AG08395 (cell line): ENCODE measurements around the gene NAP1L4.

Experiments
- DNase-seq: peaks from one replicate; pipeline ENCODE4 v3.0.0; 2012; ENCODE audit warnings: mixed read lengths, low spot score

Gene NAP1L4

DNA sequence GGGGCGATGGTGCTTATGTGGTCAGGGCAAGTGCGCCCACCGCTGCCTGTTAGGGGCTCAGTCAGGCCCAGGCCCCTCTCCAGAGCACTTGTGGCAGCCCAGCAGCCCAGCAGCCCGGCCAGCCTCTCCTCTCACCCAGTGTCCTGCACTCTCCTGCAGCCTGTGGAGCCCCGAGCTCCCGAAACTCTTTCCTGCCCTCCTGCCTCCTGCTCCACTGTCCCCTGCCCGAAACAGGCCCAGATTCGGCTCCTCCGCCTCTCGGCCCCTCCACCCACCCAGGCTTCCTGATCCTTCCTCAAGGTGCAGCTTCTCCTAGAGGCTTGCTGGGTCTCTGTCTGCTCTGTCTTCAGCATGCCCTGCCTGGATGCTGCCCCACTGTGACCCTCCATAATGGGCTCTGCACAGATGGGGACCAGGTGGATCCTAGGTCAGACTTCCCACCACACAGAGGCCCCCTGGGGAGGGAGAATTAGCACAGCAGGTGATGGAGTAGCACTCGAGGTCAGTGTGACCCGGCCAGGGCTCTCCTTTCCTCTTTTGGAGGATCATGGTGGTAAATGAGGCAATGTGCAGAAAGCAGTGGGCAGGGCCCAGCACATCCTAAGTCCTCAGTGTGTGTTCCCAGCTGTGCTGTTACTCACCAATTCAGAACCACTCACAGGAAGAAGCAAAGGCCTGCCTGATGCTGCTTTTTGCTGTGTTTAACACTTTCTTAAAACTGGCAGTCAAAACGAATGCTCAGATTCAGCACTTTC, 18.6 kb upstream of the NAP1L4 start:
- no peak for DNase-seq

DNA sequence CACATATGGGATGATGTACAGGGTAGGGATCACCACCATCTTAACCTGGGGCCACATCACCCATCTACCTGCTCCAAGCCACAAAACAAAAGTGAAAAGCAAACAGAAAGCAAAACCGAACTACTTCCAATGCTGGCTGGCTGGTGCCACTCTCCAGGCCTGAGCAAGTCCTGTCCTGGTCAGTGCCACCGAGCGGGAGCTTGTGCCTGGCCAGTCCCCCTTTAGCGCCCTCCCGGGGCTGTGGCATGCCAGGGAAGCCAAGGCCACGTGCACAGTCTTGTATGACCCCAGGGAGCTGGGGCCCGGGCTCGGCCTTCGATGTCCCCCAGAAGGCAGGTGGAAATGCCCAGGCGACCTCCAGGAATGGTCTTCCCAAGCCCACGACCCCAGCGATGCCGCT, 17.9 kb upstream of the NAP1L4 start:
- DNase-seq = no peak

DNA sequence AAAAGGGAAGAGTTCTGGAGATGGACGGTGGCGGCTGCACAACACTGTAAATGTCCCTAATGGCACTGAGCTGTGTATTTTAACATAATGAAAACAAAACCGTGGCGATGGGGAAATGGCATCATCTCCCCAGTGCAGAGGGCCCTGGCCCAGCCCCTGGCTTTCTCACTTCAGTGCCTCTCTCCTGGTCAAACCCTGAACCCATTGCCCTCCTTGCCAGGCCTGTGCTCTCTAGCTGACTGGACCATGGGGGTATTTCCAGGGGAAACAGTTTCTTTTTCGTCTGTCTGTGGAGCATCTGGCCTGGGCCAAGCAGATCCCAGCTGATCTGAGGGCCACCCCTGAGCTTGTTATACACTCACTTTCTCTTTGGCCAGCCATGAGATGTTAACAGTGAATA, 17.4 kb upstream of the NAP1L4 start:
- no peak for DNase-seq

DNA sequence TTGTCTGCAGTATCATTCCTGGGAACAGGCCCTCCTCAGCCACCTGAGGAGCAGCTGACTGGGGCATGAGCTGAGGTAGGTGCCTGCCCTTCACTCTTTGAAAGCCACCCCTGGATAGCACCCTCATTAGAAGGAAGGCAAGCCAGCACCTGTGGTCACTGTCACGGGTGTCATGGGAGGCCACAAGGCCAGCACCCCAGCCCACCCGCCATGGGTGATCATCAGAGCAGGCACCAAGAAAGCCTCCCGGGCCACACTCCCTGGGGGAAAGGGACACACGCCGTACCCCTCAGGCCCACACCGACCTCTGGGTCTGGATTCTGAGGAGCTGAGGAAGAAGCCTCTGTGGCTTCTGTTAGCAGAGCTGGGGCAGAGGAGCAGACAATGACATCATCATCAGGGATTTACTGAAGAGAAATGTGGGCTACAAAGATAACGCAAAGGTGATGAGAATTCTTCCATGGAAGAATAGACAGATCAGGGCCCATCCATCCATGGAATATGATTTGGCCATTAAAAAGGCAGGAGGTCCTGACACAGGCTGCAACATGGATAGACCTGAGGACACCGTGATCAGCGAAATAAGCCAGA, 16.7 kb upstream of the NAP1L4 start:
- DNase-seq = no peak

DNA sequence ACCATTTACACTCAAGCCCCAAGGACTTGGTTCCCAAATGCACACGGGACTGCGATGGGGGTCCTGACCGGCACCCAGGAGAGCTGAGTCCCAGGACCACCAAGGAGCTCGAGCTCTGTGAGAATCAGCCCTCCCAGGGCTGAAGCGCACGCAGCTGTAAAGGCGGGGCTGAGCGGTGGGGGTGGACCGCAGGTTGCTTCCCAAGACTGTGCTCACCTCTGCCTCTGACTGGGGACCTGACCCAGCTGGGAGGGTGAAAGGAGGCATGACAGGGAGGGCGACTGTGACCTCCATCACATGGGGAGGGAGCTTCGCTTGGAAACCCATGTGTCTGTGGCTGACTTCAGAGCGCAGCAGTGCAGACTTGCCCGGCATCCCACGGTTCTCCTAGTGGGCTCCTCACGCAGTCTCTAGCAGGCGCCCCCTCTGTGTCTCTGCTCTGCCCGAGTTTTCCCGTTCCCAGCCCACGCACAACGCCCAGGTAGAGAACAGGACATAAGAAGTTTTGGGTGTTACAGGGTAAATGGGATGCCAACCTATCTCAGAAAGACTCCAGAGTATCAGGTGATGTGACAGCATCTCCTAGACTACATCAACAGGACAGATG, 15.4 kb upstream of the NAP1L4 start:
- no peak for DNase-seq

DNA sequence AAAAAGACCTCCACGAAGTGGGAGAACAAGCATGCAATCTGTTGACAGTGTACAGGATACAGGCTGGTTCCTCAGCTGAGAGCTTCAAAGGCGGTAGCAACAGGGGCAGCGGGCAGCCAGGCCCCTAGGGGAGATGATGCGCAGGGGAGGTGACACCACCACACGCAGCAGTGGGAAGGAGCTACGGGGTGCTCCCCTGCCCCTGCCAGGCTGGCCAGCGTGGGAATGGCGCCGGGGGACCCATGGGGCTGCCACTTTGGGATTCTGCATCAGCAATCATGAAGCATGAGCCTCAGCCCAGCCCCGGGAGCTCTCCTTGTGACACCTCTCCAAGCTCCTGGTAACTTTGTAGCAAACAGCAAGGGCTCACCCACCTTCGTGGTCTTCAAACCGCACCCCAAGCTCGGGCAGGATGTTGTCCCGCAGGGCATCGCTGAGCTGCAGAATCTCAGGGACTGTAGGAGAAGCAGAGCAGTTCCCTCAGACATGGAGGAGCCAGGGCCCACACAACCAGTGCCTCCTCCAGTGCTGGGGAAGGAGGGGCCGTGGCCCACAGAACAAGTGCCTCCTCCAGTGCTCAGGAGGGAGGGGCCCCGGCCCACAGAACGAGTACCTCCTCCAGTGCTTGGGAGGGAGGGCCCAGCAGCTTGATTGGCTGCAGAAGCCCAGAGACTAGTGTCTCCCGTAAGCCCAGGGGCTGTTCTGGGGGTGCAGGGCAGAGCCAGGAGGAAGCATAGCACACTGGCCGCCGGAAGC, 14.6 kb upstream of the NAP1L4 start:
- no peak for DNase-seq

DNA sequence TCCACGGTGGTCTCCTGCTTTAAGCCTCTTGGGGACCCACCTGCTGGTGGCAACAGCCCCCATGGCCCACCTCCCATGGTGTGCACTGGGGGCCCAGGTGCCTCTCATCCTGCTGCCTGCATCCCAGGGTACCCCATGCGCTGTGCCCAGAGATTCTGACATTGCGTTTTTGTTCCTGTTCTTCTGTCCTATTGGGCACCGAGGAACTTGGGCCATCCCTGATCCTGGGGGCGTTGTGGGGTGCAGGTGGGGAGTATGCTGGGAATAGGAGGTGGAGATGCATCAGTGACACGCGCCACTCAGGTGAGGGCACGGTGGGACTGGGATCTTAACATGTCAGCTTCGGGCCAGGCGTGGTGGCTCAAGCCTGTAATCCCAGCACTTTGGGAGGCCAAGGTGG, 12.4 kb upstream of the NAP1L4 start:
- no peak for DNase-seq

DNA sequence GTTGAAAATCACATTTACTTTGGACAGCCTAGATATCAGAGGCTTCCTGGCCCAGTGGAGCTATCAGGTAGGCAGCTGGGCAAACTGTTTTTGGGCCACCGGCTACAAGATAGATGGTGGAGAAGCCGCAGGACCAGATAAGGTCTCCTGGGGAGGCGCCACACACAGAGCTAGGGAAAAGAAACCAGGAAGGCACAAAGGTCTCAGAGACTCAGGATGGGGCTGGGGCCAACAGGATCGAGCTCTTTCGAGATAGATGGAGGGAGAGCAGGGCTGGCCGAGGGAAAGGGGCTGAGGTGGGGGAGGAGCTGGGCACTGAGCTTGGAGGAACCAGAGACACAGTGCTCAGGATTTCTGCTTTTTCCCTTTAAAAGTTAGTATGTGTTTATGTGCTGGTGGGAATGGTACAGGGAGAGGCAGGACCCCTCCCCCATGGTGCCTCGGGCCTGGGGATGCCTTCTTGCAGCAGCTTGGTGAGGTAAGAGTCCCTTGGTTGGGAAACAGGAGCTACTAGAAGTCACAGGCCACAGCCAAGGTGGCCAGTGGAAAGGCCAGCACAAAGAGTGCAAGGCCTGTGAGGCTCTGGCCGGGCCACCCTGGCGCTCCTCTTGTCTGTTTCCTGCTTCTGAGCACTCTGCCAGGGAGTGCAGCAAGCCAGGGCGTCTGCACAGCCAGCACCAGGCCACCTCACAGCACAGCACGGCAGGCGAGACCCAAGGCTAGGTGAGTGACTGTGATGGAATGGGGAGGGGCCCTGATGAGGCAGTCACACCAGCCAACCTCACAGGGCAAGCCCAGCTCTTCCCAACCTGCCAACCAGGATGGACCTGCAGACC, 11.5 kb upstream of the NAP1L4 start:
- DNase-seq = no peak

DNA sequence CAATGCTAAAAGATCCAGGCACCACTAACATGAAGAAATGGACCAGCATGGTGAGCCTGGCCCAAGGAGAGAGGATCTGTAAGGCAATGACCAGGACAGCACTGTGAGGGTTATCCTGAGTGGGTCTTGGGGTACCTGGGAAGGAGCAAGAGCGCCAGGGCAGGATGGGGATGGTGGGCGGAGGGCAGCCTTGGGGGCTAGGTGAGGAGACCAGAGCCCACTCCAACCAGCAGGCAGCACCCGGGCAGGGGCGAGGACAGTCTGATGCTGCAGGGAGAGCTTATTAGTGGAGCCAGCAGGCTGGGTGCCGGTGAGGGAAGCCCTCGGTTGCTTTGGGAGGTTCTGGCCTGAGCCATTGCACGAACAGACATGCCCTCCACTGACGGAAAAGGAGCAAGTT, 10.7 kb upstream of the NAP1L4 start:
- no peak for DNase-seq

DNA sequence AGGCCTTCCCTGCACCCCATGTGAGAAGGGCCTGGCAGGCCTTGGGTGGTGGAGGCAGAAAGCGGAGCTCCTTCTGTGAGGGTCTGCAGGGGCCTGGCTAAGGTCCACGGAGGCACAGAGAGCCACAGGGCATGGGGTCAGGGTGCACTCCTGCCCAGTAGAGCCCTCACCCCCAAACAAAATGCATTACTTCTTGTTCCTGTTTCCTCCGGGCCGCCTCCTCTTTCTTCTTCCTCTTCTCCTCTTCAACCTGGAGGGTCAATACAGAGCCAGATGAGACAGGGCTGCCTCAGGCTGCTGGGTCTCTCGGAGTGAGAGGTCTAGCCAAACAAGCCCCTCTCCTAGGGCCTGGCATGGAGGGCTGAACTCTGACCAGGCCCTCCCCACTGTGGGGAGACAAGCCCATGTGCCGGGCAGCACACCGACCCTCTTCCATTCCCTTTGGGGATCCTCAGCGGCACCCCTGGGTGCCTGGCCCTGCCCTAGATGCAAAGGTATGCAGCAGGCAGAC, 10.3 kb upstream of the NAP1L4 start:
- no peak for DNase-seq

DNA sequence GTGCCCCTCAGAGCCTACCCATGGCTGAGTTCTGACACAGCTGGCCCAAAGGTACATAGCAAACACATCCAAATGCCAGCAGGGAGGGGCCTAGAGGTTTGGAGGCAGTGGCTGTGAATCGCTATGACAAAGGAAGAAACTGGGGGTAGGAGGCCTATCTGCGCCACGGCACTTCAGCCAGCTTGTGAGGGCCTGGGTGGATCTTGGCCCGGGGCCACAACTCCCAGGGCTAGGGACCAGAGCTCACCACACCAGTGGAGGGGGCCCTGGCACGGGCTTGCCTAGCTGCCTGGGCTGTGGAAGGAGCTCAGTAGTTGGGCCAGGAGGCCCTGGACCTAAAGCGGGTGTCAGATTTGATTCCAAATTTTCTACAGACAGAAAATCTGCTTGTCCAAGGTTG, 9.4 kb upstream of the NAP1L4 start:
- DNase-seq = no peak

DNA sequence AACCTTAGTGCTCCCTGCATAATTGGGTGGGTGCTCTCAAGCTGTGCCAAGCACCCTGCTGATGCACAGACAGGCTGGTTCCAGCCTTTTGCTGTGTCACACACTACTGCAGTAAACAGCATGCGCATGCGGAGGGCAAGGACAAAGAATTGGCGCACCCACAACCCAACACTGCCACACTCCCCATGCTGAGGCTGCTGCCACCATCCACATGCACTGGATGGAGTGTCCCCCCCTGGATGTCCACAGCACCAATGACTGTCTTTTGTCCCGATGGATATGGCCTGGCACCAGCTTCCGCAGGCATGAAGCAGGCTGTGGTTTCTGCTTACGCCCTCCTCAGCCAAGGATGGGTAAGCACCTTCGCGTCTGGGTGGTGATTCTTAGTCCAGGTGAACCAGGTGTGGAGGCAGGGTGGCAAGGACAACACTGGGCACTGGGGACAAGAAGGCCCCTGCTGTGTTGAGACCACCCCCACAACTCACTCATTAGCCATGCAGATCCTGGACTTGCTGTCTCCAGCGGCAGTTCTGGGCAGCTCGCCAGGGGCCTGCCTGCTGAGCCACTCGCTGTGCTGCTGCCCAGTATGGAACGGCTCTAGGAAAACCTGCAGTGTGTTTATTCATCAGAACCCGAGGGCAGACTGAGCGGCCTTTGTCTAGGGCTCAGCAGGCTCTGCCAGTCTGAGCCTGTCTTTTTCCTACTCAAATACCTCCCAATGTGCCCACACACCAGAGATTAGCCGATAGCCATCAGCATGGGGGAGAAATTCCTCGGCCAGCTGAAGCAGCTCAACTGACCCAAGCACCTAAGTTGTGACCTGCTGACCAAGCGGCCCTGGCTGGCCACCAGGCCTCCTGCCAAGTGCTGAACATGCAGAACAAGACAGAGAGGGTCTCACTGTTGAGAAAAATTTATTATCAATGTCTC, 8.2 kb upstream of the NAP1L4 start:
- DNase-seq = no peak

DNA sequence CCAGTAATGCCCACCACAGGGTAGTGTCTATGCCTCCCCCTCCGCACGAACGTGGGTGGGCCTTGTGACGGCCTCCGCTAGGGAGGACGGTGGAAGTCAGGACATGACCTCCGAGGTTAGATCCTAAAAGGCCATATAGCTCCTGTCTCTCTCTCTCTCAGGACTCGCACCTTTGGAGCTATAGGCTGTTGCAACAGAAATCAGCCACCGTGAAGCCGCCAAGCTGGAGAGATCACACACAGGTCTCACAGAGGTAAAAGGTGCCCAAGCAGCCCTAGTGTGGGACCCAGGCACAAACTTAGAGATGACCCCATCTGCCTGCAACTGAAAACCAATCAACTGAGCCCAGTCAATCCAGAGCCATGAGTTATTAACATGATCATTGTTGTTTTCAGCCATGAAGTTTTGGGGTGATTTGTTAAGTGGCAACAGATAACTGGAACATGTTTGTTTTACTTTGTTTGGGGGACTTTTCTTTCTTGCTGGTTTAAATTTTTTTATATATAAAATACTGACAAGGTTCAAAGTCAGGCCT, 7.4 kb upstream of the NAP1L4 start:
- no peak for DNase-seq

DNA sequence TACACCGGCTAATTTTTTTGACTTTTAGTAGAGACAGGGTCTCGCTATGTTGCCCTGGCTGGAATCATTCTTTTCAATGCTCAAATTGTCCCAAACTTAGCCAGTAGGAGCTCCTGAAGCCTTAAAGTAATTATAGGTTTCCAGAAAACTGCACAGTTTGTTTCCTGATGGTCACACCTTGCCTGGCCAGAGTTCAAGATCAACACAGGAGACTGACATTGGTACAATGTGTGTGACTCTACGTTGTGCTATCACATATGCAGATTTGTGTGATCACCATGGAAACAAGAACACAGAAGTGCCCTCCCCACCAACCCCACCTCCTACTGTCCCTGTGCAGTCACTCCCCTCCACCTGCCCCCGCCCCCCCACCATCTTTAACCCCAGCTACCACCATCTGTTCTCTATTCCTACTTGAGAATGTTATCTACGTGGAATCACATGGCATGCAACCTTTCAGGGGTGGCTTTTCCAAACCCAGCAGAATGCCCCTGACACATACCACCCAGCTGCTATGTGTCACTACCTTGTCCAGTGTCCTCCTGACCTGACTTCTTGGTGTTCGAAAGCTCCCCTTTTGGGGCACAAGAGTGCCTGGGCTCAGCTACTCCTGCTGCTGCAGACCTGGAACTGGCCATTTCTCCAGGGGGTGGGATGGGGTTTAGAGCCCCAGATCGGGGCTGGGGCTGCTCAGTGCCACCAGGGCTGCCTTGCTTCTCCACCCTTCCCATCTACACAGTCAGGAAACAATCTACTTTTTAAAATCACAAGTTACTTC, 6.1 kb upstream of the NAP1L4 start:
- no peak for DNase-seq

DNA sequence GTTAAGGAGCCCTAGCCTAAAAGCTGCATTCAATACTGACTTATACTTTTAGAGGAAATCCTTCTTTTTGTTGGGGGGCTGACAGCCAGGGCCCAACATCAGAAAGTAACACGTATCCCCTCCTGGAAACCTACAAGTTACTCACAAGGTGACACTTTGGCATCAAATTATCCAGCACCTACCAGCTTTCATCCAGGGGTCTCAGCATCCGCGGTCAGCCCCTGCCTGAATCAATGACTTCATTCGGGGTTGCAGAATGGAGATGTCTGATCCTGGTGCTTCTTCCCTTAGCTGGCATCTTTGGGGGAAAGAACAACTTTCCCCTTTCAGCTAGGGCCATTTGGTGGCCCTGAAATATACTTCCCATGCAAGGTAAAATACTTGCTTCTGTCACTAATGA, 5.3 kb upstream of the NAP1L4 start:
- no peak for DNase-seq

DNA sequence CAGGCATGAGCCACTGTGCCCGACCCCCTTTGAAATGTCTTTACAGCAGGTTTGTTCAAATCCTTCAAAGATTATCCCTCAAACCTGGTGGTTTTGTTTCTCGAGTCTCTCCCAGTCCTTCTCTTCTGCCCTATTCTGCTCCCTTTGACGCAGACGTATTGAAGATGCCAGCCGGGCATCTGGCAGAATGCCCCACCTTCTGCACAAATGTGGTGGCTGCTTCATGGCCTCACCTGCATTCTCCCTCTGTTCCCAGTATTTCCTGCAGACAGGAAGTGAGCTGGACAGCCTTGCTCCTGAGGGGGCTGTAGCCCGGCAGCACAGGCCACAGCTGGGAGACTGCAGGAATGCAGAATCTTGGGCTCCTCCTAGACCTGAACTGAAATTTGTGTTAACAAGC, 4.8 kb upstream of the NAP1L4 start:
- no peak for DNase-seq

DNA sequence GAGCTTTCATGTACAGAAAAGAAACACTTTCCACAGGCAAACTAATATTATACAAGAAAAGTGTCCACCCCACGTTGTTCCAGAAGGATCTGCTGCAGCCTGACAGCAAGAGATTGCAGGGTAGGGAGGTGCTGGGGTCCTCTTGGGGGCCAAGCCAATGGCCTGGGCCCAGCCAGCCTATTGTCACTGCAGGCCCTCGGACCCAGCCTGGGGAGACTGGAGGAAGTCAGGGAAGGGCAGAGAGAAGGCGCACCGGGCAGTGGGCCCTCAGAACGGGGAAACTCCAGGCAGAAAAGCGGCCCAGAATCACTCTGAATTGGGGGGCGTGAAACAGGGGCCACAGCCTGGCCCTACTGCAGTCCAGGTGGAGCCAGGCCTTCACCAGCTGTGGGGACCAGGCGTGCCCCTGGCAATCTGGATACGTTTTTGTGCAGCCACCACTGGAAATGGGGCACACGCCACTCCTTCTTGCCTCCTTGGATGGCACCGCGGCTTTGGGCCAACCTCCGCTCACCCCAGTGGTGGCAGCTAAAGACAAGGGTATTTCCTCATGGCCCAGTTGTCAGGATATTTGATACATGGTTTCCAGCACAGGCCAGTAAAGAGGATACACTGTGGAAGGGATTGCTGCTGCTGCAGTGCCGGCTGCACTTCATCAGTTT, 3.9 kb upstream of the NAP1L4 start:
- no peak for DNase-seq

DNA sequence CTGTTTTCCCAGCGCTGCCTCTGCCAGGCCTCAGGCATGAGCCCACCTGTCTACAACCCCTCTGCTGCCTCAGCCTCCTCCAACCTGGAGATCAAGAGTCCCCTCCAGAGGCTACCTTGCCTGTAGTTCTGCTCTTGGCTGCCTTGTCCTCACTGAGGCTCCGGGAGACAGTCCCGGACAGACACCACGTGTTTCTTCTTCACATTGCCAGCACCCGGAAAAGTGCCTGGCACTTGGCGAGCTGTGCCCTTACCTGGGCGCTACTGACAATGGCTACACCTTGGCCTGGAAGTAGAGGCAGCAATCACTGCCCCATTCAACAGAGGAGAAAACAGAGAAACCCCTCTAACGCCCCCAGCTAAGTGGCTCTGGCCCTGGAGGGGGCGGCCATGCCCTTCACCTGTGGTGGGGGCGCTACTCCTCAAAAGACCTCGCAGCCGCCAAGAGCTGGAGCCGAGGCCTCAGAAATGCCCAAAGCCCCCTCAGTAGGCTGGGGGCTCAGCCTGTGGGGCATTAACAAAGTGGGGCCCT, 3.0 kb upstream of the NAP1L4 start:
- DNase-seq = no peak

DNA sequence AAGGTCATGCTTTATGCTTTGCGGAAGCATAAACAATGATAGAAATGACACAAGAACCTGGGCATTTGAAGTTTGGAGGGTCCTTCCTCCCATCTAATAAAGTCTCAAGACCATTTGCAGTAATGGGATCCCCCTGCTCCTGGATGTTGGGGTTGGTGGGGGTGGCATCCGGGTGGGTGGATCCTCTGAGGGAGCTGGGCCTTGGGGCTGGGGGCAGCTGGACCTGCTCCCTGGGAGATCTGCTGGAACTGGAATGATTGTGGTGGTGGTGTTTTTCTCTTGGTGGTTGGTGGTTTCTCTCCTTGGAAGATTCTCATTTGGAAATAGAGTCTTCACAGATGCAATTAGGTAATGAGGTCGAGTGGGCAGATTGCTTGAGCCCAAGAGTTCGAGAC, 2.2 kb upstream of the NAP1L4 start:
- no peak for DNase-seq
